Fibroblast of upper back skin (primary cell): ENCODE data around the gene FAM24B.
"Not testable (repeated sequence)": the region's sequence is repeated elsewhere in the genome, so short reads cannot be mapped to it uniquely, and the experiment has no call there.

Experiments
- DNase-seq: peaks from one replicate; pipeline ENCODE4 v3.0.0-alpha.2; 2013

The FAM24B gene

GRCh38 chr10:122879339-122880273, at the start of gene FAM24B:
TSS of gene FAM24B (minus strand) at chr10:122879581. CDS start at chr10:122850515, 29,066 bp downstream.
- DNase-seq: peak; percentile 99

- no peak for DNase-seq
Measured at GRCh38 chr10:122915700-122916099, 36.3 kb upstream of the FAM24B start.

GRCh38 chr10:122911889-122912484, 32.6 kb upstream of the FAM24B start:
- DNase-seq: peak; percentile 39

GRCh38 chr10:122910310-122910709, 30.9 kb upstream of the FAM24B start, which contains the start of gene FAM24A:
TSS of gene FAM24A (plus strand) at chr10:122910610. CDS start at chr10:122911635, 1,025 bp downstream.
- DNase-seq: no peak

GRCh38 chr10:122903861-122904260, 24.5 kb upstream of the FAM24B start:
- DNase-seq: not testable (repeated sequence)

- no peak for DNase-seq
Measured at GRCh38 chr10:122894261-122894944, 15.0 kb upstream of the FAM24B start.

- DNase-seq: no peak
Measured at GRCh38 chr10:122884166-122884565, 4.8 kb upstream of the FAM24B start.

- no peak for DNase-seq
Measured at GRCh38 chr10:122882766-122883165, 3.4 kb upstream of the FAM24B start.

GRCh38 chr10:122878799-122879338, 512 bp downstream of the FAM24B start:
- peak; percentile 5 for DNase-seq

- no peak for DNase-seq
Measured at GRCh38 chr10:122877264-122877663, 2.1 kb downstream of the FAM24B start.

- no peak for DNase-seq
Measured at GRCh38 chr10:122876467-122876855, 2.9 kb downstream of the FAM24B start.

GRCh38 chr10:122875843-122876466, 3.4 kb downstream of the FAM24B start:
- no peak for DNase-seq

- not testable (repeated sequence) for DNase-seq
Measured at GRCh38 chr10:122871947-122872346, 7.4 kb downstream of the FAM24B start.

GRCh38 chr10:122868768-122869167, 10.6 kb downstream of the FAM24B start:
- DNase-seq: not testable (repeated sequence)

- not testable (repeated sequence) for DNase-seq
Measured at GRCh38 chr10:122866757-122867482, 12.5 kb downstream of the FAM24B start.

- DNase-seq: peak; percentile 55
Measured at GRCh38 chr10:122864901-122865300, 14.5 kb downstream of the FAM24B start.

- no peak for DNase-seq
Measured at GRCh38 chr10:122864194-122864592, 15.2 kb downstream of the FAM24B start.

GRCh38 chr10:122863216-122864193, 15.9 kb downstream of the FAM24B start:
- peak; percentile 8 for DNase-seq

- DNase-seq: peak; percentile 62
Measured at GRCh38 chr10:122861711-122862161, 17.6 kb downstream of the FAM24B start.

- no peak for DNase-seq
Measured at GRCh38 chr10:122859527-122859926, 19.9 kb downstream of the FAM24B start.
